HPDE6-E6E7 (cell line): ENCODE data around the gene NUDT15.
"Not testable (repeated sequence)": the region's sequence is repeated elsewhere in the genome, so short reads cannot be mapped to it uniquely, and the experiment has no call there.

Source experiments
- DNase-seq: peaks from one replicate; pipeline ENCODE4 v3.0.0; 2011; ENCODE audit warnings: missing footprints; ENCODE audit errors: extremely low spot score

NUDT15 gene

GRCh38 chr13:48037346-48038173 lies at the start of gene NUDT15:
Gene NUDT15 (plus strand): TSS chr13:48037726. CDS start chr13:48037747, 21 bp downstream.
- peak; percentile 67 for DNase-seq

- DNase-seq: no peak
These were observed 47.1 kb upstream of the NUDT15 start for GRCh38 chr13:47990427-47990826.

- no peak for DNase-seq
These were observed 46.5 kb upstream of the NUDT15 start for GRCh38 chr13:47990920-47991466.

- DNase-seq: no peak
These were observed 45.7 kb upstream of the NUDT15 start for GRCh38 chr13:47991859-47992258.

- DNase-seq: no peak
These were observed 40.1 kb upstream of the NUDT15 start for GRCh38 chr13:47997384-47997783.

- no peak for DNase-seq
These were observed 37.6 kb upstream of the NUDT15 start for GRCh38 chr13:47999973-48000372.

- DNase-seq: no peak
These were observed 36.9 kb upstream of the NUDT15 start for GRCh38 chr13:48000559-48001113.

GRCh38 chr13:48001114-48001881 lies 36.2 kb upstream of the NUDT15 start, which contains the start of gene SUCLA2:
Gene SUCLA2 (minus strand): TSS chr13:48001273. CDS start chr13:48001269, 4 bp downstream.
- DNase-seq: peak; percentile 62

- not testable (repeated sequence) for DNase-seq
These were observed 35.5 kb upstream of the NUDT15 start for GRCh38 chr13:48001999-48002398.

- no peak for DNase-seq
These were observed 33.3 kb upstream of the NUDT15 start for GRCh38 chr13:48004201-48004600.

- DNase-seq: no peak
These were observed 31.1 kb upstream of the NUDT15 start for GRCh38 chr13:48006396-48006795.

- DNase-seq: peak; percentile 27
These were observed 28.2 kb upstream of the NUDT15 start for GRCh38 chr13:48009284-48009683.

GRCh38 chr13:48010698-48011097 lies 26.8 kb upstream of the NUDT15 start:
- DNase-seq: no peak

GRCh38 chr13:48012668-48013067 lies 24.9 kb upstream of the NUDT15 start:
- DNase-seq: no peak

GRCh38 chr13:48014359-48014758 lies 23.2 kb upstream of the NUDT15 start:
- DNase-seq: no peak

- DNase-seq: no peak
These were observed 18.9 kb upstream of the NUDT15 start for GRCh38 chr13:48018637-48019036.

GRCh38 chr13:48019796-48020195 lies 17.7 kb upstream of the NUDT15 start:
- no peak for DNase-seq

- DNase-seq: no peak
These were observed 9.5 kb upstream of the NUDT15 start for GRCh38 chr13:48028066-48028465.

- DNase-seq: no peak
These were observed 7.7 kb upstream of the NUDT15 start for GRCh38 chr13:48029859-48030258.

- no peak for DNase-seq
These were observed 1.2 kb downstream of the NUDT15 start for GRCh38 chr13:48038761-48039160.

GRCh38 chr13:48040049-48040448 lies 2.5 kb downstream of the NUDT15 start:
- DNase-seq: no peak

- no peak for DNase-seq
These were observed 3.4 kb downstream of the NUDT15 start for GRCh38 chr13:48040896-48041295.
